H1 (cell line): ENCODE measurements around the gene BNC2.

Experiments
- CBX5 ChIP-seq: fragments of 300-800, 300-1000 bp; sonication (generic); IDR thresholded peaks from 2 replicates; pipeline ENCODE4 v1.7.1; 2016; ENCODE audit warnings: antibody characterized with exemption, low read length, low read depth
- CREB1 ChIP-seq: IDR thresholded peaks from 2 replicates; pipeline ENCODE4 v1.6.1; 2012; ENCODE audit warnings: inconsistent platforms
- JUND ChIP-seq: IDR thresholded peaks from 2 replicates; pipeline ENCODE4 v1.6.1; 2011; ENCODE audit warnings: mild to moderate bottlenecking, improper control_type of control experiment, low read length
- KDM5A ChIP-seq: fragments of 200-600 bp; IDR thresholded peaks from 2 replicates; pipeline ENCODE4 v1.7.1; 2012; ENCODE audit warnings: mild to moderate bottlenecking, low read length, inconsistent platforms, mixed read lengths
- MAFK ChIP-seq: IDR thresholded peaks from 2 replicates; pipeline ENCODE4 v1.6.1; 2012; ENCODE audit warnings: low read depth, mild to moderate bottlenecking, improper control_type of control experiment, low read length
- POU5F1 ChIP-seq: IDR thresholded peaks from 2 replicates; pipeline ENCODE4 v1.6.1; 2011; ENCODE audit warnings: low read depth, mild to moderate bottlenecking, low read length, moderate library complexity
- TBP ChIP-seq: IDR thresholded peaks from 2 replicates; pipeline ENCODE4 v1.6.1; 2011; ENCODE audit warnings: low read depth, low read length, improper control_type of control experiment
- ZNF274 ChIP-seq: IDR thresholded peaks from 2 replicates; pipeline ENCODE4 v1.7.0; 2012; ENCODE audit warnings: low read length, borderline replicate concordance; ENCODE audit errors: extremely low read depth
- TF ChIP-seq, protein P1 (sequence below), 3 experiments: IDR thresholded peaks; 1 replicate in 2 of 3; 2 replicates in 1 of 3; pipeline versions ENCODE4 v1.5.1 to v1.6.1; 2011; ENCODE audit warnings: low read length in 3 of 3, mild to moderate bottlenecking in 3 of 3, inconsistent platforms in 2 of 3, low read depth in 1 of 3, moderate library complexity in 1 of 3; ENCODE audit not compliant: insufficient read depth in 1 of 3; ENCODE audit errors: control extremely low read depth in 1 of 3

DNA sequence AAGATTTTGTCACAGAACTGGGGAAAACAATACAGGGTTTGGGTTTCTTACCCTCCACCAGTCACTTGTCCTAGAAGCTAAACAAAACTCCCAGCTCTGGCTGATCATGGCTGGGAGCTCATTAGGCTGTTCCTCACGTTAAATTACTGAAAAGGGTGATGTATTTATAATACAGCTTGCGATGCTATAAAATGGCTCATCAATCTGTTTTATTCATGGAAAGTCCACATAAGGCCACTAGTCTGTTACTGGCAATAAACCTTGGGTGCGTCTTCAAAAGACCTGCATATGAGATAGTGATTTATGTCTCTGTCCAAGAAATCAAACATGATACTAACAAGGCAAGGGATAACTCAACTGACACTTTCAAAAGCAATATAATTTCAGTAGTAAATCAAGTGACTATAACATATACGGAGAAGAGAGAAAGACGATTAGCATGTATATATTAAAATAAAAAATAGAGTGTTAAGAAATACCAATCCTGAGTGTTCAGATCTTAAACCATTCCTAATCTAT is 219.0 kb downstream of the BNC2 start:
- TF ChIP-seq TBP (no peak), ZNF274 (no peak), MAFK (no peak), CREB1 (no peak), JUND (no peak), KDM5A (no peak), POU5F1 (no peak), CBX5 (no peak)
- TF ChIP-seq, protein P1, sequence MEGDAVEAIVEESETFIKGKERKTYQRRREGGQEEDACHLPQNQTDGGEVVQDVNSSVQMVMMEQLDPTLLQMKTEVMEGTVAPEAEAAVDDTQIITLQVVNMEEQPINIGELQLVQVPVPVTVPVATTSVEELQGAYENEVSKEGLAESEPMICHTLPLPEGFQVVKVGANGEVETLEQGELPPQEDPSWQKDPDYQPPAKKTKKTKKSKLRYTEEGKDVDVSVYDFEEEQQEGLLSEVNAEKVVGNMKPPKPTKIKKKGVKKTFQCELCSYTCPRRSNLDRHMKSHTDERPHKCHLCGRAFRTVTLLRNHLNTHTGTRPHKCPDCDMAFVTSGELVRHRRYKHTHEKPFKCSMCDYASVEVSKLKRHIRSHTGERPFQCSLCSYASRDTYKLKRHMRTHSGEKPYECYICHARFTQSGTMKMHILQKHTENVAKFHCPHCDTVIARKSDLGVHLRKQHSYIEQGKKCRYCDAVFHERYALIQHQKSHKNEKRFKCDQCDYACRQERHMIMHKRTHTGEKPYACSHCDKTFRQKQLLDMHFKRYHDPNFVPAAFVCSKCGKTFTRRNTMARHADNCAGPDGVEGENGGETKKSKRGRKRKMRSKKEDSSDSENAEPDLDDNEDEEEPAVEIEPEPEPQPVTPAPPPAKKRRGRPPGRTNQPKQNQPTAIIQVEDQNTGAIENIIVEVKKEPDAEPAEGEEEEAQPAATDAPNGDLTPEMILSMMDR (IDR thresholded peaks at IDR 0.05; ENCODE audit: control extremely low read depth in 1 of 3, insufficient read depth in 1 of 3, low read depth in 1 of 3, low read length in 3 of 3), result no peak
